ENCODE measurements around the gene FDXACB1.

FDXACB1 gene

DNA sequence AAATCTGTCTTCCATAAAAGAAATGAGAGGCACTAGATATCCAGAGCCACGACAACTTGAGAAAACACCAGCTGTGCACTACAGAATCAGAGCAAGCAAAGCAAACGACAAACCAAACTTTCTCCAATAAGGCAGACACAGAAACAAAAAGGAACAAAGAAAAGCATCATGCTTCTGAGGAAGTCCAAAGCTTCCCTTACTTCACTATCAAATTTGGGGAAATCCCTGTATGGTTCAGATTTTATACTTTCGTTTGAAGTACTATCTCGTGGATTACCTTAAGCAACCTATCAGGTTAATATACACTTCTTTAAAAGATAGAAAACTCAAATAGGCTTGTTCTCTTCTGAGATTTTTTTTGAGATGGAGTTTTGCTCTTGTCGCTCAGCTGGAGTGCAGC is 35.3 kb downstream of the FDXACB1 start:
- no peak for DNase-seq (ENCODE audit: low read depth, low spot score)

DNA sequence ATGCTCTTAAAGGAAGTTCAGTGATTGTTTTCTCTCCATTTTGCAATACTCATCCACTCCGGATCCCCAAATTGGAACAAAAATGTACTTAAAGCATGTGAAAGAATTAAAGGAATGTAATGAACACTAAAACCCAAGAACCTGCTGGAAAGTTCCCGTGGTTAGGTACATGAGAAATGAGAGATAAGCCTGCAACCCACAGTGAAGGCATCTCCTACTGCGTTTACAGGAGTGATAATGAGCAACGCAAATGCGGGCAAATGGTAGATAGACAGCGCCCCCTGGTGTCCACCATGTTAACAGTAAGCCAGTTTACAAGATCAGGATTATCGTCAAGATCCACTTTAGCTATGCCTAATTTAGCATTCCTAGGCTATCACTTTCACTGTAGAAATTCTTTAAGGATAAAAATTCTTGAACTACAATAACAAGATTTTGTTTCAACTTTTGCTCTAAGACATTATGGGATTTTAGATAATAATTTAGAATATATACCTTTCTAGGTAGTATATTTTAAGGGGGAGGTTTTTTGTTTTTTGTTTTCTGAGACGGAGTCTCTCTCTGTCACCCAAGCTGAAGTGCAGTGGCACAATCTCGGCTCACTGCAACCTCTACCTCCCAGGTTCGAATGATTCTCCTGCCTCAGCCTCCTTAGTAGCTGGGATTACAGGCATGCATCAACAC is 37.5 kb downstream of the FDXACB1 start:
- peak; percentile 52 for DNase-seq (ENCODE audit: low read depth, low spot score)

DNA sequence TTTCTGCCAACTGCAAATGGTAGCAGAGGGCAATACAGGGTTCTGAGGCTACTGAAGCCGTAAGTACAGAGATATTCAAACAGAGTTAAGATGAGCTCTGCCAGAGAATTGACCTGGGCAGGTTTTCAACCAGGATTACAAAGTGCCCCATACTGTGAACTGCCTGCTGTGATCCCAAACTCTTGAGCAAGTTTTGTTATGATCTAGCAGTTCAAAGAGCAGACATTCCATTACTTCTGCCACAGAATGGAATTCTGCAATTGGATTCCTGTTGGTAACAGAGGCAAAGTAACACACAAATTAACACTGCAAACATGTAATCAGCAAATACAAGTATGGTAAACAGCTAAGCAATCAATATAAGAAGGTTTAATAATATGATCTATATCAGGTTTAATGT is 38.8 kb downstream of the FDXACB1 start:
- peak; percentile 5 for DNase-seq (ENCODE audit: low read depth, low spot score)

DNA sequence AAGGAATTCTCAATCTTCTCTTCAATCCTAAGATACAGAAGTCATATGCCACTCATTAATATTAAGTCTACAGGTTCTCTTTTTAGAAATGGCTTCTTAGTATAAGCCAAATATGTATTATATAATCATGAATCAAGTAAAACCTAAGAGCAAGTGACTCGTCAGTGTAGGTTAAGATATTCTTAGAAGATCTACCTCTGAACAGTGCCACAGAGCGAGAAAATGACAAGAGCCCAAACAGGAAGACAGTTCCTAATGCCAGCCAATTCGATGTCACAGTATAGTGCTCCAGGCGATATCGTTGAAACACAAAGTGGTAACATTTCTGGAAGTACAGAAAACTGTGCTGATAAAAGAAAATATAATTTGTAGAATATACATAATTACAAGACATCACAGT is 40.9 kb downstream of the FDXACB1 start:
- DNase-seq (ENCODE audit: low read depth, low spot score), result no peak

DNA sequence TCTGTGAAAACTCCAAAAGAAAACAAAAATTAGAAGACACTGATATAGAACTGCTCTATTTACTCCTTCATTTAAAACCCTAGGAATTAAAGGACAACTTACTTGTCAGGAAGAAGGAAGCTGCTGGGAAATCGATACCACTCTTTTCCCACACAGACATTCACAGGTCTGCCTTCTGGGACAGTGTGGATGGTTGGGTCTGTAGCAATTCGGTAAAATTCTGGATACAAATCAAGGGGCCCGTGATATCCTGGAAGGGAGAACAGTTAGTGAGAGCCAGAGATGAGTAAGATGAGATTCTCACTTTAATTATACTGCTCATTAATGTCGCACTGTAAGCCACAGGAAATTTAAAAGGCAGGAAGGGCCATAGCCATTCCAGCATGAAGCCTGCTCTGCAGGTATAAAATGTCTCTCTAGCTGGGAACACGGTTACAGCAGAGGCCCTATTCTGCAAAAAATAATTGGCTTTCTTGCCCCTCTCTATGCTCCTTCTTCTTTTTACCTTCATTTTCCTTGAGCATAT is 41.5 kb downstream of the FDXACB1 start:
- DNase-seq (ENCODE audit: low read depth, low spot score), result no peak

DNA sequence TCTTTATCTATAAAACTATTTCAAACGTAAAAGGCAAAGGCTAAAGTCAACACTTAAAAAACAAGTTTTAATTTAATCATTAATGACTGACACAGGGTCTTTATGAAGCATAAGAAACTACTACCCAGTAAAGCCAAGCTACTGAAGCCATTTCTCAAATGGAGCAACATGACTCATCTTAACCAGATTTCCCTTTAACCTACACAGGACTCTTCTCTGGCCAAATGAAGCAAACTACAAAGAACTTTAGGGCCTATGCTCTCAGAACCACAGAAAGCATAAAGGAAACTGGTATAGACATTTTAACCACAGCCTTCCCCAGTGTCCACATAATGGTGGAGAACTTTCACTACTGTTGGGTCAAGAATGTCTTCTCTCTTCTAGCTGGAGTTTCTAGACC is 42.2 kb downstream of the FDXACB1 start:
- DNase-seq (ENCODE audit: low read depth, low spot score), result no peak

DNA sequence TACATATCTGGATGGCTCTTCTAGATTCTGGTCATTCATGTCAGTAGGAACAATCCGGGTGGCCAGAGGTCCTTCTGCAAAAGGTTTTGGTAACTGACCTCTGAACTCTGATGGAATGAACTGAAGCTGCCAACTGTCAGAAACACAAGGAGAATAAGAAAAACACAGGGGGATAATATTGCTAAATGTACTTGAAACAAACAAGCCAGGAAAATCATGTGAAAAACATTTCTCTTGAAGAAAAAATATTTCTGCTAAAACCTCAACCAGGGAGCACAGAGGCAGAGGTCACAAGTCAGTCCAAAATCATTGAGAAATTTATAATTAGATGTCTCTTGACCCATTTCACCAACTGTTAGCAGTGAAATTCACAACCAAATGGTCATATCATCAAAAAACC is 42.8 kb downstream of the FDXACB1 start:
- DNase-seq (ENCODE audit: low read depth, low spot score), result no peak

DNA sequence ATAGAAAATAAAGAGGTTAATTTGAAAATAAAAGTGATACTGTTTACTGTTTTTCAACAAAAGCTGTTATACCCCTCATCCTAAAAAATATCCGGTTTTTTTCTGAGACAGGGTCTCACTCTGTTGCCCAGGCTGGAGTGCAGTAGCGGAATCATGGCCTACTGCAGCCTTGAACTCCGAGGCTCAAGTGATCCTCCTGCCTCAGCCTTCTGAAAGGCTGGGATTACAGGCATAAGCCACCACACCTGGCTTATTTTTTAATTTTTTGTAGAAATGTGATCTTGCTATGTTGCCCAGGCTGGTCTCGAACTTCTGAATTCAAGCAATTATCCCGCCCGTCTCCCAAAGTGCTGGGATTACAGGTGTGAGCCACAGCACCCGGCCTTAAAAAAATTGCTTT is 43.3 kb downstream of the FDXACB1 start:
- DNase-seq (ENCODE audit: low read depth, low spot score), result no peak

DNA sequence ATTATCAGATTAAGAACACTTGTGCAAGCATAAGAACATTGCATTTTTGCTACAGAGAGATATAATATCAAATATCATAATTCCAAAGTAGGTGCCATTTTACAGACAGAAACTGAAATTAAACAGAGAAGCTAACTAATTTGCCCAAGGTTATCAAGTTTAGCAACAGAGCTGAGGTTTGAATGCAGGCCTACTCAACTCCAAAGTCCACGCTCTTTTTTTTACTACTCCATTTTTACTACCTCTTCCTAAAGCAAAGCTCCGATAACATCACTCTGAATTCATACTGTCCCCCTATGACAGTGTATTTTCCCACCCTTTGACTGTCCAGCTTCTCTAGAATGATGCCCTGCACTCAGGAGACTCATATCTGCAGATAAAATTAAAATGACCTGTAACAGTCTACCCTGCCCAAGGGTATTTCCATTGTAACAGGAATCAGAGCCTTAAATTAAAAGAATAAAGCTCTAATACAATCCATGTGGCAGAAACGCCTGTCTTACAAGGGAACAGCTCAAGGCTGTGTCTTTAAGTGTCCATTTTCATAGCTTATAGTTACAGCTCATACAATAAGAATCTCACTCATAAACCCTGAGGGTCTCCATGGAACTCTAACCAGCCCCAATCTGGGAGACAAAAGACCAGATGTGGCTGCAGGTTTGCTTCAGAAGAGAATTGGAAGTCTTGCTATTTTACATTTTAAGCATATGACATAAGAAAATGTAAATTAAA is 44.4 kb downstream of the FDXACB1 start:
- DNase-seq (ENCODE audit: low read depth, low spot score), result no peak

DNA sequence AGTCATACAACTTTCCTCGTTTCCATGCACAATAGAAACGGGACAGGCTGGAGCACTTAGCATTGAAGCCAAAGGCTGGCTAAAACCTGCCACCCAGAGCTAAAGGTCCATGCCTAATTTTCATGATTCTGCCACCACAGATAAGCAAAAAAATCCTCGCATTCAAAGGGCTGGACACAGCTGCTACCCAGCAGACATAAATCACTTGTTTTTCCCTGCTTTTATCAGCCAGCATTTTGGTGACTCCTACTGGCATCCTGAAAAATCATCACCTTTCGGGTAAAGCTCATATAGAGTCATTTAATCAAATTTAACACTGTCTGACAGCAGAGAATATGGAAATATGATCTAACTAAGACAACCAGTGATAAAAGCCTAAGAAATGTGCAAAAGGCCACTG is 45.4 kb downstream of the FDXACB1 start:
- no peak for DNase-seq (ENCODE audit: low read depth, low spot score)

DNA sequence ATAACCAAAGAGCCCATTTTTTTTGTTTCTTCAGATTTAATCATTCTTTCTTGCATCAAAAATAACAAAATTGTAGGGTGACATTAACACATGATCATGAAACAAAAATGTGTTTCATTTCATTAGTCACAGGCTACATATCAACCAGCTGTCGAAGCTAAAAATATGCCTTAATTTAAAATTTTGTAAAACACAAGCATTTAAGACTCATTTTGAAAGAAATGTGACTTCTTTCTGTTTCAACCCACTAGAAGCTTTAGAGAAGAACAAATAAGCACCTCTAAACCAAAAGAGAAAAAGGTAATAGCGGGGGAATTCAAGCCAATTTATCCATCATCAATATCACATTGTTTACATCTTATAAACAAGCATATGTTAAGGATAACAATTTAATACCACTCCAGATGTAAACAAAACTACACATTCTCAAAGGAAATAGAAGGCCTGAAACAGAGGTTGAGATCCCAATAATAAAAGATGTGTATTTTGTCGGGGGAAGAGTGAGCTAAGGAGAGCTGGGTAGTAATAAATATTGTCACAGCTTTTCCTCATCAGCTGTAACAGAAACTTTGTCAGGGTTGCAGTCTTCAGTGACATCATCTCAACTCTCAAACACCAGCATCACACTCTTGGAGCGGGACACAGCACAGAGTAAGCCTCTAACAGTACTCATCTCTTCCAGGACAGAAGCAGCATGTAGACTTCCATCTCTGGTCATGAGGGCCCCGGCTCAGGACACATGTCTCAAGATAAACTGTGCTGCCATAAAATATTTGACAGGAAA is 49.6 kb downstream of the FDXACB1 start:
- no peak for DNase-seq (ENCODE audit: low read depth, low spot score)

DNA sequence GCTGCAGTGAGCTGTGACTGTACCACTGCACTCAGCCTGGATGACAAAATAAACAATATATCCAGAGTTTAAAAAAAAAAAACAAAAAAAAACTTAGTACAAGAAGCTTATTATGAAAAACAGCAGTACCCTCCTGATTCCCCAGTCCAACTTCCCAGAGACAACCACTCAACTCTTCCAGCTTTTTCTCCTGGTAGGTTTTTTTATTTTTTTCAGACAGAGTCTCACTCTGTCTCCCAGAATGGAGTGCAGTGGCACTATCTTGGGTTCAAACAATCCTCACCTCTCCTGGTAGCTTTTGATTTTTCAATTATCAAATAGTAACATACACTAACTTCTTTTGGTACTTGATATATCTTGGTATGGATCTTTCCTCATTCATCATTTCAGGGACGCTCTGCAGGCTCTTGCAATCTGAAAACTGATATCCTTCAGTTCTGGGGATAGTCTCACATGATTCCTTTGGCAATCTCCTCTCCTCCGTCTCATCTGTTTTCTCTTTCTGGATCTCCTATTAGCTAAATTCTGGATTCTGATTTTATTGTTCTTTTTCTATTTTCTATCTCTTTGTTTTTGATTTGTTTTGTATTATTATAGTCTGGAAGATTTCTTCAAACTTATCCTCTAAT is 52.5 kb downstream of the FDXACB1 start:
- no peak for DNase-seq (ENCODE audit: low read depth, low spot score)

Measured in iPS DF 19.7 (cell line).